ENCODE data around the gene TNNI3K.

DNA sequence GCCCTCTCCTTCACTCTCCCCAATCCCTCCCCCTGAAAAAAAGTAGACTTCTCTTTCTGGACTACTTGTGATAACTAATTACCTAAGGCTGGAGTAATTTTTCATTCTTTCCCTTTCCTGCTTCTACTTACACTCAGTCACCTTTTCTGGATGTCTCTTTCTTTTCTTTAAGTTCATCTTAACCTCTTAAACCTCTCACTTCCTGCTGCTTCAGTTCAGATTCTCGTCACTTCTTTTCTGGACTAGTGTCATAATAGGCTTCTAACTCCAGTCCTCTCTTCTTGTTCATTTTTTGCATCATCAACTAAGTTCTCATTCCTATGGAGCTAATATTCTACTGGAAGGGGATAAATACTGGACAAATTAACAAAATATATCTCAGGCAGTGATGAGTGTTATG lies 201.8 kb downstream of the TNNI3K start:
- TF ChIP-seq, protein P1, sequence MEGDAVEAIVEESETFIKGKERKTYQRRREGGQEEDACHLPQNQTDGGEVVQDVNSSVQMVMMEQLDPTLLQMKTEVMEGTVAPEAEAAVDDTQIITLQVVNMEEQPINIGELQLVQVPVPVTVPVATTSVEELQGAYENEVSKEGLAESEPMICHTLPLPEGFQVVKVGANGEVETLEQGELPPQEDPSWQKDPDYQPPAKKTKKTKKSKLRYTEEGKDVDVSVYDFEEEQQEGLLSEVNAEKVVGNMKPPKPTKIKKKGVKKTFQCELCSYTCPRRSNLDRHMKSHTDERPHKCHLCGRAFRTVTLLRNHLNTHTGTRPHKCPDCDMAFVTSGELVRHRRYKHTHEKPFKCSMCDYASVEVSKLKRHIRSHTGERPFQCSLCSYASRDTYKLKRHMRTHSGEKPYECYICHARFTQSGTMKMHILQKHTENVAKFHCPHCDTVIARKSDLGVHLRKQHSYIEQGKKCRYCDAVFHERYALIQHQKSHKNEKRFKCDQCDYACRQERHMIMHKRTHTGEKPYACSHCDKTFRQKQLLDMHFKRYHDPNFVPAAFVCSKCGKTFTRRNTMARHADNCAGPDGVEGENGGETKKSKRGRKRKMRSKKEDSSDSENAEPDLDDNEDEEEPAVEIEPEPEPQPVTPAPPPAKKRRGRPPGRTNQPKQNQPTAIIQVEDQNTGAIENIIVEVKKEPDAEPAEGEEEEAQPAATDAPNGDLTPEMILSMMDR (conservative IDR thresholded peaks at IDR 0.05; ENCODE audit: low read depth, low read length), result no peak
- TF ChIP-seq EZH2 (IDR thresholded peaks at IDR 0.05; ENCODE audit: low read length, unreplicated experiment) (no peak), EZH2phosphoT487 (IDR thresholded peaks at IDR 0.05; ENCODE audit: borderline replicate concordance, low read length) (no peak)
